Fibroblast of upper back skin (primary cell): ENCODE measurements around the gene HSP90AB1.

Experiments used
- DNase-seq: peaks from one replicate; pipeline ENCODE4 v3.0.0-alpha.2; 2013

Gene HSP90AB1

GRCh38 chr6:44235891-44236516 lies 10.9 kb upstream of the HSP90AB1 start:
- DNase-seq = no peak

GRCh38 chr6:44237021-44237812 lies 9.7 kb upstream of the HSP90AB1 start:
- DNase-seq = peak; percentile 91

DNA sequence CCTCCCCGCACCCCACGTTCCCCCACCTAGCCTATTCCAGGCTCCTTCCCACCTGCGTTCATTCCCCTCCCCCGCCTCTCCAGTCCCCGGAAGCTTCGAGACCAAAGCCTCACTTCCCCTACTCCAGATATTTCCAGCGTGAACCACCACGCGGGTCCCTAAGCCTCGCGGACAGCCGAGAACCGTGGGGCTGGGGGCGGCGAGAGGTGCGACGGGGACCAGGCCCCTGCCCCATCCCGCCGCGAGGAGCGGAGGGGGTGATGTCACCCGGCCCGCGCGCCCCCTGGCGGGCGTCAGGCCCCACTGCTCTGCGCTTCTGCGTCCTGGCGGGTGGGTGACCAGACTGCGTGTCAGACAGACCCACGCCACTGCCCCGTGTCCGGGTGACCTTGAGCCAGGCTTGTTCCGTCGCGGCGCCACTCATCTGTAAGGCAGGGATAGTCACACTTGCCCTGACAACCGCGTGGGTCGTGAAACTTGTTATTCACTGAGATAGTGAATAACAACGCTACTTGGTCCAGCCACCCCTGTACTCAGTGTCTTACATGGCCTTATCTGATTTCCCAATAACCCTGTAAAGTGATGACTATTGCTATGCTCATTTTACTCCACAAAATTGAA lies 9.0 kb upstream of the HSP90AB1 start:
- peak; percentile 52 for DNase-seq

DNA sequence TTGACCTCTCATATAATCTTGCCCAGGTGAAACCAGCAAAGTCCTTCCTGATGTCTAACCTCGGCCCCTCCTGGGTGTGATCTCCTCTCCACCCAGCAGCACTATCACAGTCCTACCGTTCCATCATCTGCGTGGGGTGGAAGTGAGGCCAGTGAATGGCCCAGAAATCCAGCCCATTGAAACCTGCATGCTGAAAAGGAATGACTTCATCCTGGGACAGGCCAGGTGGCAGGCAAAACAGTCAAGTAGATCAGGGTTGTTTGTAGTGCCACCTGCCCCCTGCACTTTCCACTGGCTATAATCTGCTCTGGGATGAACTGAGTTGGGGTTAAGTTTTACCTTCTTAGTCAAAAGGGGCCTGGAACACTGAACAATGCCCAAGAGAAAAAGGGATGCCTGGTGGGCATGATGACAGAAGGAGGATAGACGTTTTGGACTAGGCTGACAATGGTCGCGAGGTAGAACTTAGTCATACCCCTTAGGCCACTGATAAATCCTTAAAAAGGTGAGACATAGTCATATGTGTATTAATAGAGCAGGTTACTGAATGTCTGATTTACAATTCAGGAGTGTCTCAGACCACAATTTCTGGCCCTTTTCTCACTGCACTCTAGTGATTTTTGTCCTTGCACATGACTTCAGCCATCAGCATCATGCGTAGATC lies 8.1 kb upstream of the HSP90AB1 start:
- DNase-seq = no peak

DNA sequence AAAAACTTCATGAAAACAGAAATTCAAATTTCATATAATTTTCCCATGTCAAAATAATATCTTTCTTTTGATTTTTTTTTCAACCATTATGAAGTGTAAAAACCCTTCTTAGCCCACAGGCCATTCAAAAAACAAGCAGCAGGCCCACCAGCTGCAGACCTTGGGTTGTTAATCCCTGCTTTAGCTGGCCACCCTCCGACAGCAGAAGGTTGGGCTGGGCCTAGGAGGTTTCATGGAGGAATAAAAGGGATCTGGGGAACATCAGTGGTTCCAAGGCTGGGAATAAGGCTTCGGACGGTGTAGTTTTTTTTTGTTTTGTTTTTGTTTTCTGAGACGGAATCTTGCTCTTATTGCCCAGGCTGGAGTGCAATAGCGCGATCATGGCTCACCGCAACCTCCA lies 3.6 kb upstream of the HSP90AB1 start:
- no peak for DNase-seq

DNA sequence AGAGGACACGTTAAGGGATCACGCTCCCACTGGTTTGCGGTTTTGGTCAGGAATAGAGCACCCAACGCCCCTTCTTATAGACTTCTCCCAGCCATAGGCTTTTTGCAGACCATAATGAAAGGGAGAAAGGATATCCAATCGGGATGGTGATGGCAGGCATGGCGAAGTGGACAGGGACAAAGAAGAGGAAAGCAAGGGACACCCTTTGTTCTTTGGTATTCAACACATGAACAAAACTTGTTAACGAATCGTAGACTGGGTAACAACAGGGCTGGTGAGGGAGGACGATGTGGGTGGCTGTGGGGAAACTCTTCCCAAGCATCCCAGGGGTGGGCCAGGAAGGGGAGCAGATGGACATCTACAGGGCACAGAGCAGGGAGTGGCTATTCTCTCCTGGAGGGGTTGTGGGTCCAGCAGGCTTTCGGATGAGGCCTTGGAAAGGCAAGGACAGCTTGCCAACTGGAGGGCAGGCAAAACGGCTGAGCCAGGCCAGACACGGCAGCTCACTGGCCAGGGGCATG lies 1.4 kb upstream of the HSP90AB1 start:
- no peak for DNase-seq

- DNase-seq = peak; percentile 78
These were observed 814 bp upstream of the HSP90AB1 start for GRCh38 chr6:44245912-44246662.

GRCh38 chr6:44247338-44248302 lies 719 bp downstream of the HSP90AB1 start:
- DNase-seq = peak; percentile 50

GRCh38 chr6:44248579-44248978 lies 1.7 kb downstream of the HSP90AB1 start:
- DNase-seq = no peak

DNA sequence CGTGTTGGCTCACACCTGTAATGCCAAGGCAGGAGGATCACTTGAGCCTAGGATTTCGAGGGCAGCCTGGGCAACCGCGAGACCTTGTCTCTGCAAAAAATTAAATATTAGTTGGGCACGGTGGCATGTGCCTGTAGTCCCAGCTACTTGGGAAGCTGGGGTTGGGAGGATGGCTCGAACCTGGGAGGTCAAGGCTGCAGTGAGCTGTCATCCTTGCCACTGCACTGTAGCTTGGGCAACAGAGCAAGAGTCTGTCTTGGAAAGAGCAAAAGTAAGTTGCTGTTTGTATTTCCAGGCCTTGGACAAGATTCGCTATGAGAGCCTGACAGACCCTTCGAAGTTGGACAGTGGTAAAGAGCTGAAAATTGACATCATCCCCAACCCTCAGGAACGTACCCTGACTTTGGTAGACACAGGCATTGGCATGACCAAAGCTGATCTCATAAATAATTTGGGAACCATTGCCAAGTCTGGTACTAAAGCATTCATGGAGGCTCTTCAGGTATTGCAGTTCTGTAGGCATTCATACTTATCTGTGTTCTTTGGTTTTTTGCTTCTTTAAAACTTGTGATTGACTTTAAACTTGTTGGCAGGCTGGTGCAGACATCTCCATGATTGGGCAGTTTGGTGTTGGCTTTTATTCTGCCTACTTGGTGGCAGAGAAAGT lies 2.3 kb downstream of the HSP90AB1 start:
- no peak for DNase-seq

- no peak for DNase-seq
These were observed 3.3 kb downstream of the HSP90AB1 start for GRCh38 chr6:44250067-44250717.

GRCh38 chr6:44250718-44251123 lies 3.8 kb downstream of the HSP90AB1 start:
- DNase-seq = no peak

DNA sequence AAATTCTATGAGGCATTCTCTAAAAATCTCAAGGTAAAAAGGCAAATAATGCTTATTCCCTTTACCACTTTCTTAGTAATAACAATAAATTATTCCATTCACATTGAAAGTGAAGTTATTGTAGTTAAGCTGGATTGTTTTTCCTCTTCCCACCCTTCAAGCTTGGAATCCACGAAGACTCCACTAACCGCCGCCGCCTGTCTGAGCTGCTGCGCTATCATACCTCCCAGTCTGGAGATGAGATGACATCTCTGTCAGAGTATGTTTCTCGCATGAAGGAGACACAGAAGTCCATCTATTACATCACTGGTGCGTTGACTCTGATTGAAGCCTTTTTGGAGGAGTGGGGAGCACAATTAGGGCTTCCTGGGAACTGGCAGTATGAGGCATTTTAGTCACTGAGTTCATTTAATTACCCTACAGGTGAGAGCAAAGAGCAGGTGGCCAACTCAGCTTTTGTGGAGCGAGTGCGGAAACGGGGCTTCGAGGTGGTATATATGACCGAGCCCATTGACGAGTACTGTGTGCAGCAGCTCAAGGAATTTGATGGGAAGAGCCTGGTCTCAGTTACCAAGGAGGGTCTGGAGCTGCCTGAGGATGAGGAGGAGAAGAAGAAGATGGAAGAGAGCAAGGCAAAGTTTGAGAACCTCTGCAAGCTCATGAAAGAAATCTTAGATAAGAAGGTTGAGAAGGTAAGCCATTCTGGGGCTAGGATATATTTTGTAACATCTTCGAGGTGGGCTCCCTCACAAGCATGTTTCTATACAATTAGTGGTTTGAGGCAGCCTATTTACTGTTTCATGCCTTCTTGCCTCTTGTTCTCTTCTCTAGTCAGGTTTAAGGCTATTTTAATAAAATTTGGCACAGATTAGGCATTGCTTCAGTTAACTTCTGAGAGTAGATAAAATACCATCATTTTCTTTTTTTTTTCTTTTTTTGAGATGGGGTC lies 4.9 kb downstream of the HSP90AB1 start:
- DNase-seq = no peak

DNA sequence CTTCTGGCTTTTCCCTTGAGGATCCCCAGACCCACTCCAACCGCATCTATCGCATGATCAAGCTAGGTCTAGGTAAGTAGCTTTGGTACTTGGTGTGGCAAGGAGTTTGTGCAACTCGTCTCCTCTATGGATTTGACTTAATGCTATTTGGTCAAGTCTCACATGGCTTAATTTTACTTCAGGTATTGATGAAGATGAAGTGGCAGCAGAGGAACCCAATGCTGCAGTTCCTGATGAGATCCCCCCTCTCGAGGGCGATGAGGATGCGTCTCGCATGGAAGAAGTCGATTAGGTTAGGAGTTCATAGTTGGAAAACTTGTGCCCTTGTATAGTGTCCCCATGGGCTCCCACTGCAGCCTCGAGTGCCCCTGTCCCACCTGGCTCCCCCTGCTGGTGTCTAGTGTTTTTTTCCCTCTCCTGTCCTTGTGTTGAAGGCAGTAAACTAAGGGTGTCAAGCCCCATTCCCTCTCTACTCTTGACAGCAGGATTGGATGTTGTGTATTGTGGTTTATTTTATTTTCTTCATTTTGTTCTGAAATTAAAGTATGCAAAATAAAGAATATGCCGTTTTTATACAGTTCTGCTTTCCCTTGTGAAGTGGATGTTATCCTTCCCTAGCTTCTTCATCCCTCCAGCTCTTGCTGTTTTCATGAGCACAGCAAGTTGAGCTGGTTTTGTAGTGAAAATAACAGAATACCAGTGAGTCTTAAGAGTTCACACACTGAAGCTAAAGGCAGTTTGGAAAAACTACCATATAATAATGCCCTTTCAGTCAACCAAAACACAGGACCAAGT lies 6.6 kb downstream of the HSP90AB1 start:
- peak; percentile 43 for DNase-seq

DNA sequence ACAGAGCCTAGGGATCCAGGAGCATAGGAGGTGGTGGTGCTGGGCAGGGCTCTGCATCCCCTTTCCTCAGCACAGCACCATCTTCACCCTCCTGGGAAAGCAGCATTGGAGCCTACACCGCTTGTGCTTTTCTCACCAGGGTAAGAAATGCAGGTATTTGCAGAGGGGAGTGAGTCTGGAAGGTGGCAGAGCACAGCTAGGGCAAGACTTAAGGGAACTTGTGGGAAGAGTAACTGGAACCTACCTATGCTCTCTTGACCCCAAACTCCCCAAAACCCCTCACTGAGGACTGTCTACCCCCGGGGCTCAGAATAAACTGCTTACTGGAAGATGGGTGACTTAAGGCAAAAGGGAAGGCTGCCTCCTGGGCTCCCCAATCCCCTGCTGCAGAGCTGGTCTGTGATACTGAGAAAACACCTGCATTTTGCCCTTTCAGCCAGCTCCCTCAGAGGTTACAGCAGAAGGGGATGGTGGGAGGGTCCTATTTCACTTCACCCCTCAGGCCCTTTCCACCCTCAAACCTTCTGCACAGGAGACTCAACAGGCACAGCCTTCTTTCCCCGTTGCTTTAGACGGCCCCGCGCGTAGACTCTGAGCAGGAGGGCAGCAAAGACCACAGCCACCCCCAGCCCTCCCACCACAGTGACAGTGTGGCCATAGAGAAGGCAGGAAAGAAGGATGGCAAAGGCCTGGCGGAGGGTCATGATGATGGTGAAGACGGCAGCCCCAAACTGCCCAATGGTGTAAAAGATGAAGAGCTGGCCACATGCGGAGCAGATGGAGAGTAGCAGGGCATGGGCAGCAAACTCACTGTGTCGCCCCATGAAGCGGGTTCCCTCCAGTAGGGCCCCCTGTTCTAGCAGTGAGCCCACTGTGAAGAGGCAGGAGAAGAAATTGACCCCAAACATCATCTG lies 7.5 kb downstream of the HSP90AB1 start:
- DNase-seq = no peak

DNA sequence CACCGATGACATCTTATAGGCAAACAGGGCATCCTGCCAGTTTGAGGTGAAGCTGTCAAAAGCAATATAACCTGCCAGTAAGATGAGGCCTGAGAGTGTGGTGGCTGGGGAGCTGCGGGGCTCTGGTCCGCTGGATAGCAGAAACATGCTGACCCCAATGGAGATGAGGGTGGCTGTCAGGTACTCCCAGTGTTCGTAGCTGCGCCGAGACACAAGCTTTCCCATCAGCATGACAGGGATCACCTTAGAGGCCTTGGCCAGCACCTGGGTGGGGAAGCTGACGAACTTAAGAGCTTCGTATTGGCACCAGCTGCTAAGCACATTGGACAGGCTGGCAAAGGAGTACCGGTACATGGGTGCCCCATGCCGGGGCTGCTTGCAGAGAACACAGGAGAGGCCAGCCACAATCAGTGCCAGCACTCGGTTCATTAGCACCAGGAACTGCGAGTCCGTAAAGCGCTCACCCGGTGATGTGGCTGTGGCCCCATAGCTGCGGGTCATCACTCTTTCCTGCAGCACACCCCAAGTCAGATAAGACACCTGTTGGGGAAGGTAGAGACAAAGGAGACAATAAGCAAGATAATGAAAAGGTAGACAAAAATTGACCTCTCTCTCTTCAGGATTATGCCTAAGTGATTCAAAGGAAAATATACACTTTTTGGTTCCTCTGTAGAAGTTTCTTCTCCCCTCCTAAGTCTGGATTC lies 8.4 kb downstream of the HSP90AB1 start:
- no peak for DNase-seq
